GM19238 (cell line): ENCODE measurements around the gene RPS5.
"Not testable (repeated sequence)": the region's sequence is repeated elsewhere in the genome, so short reads cannot be mapped to it uniquely, and the experiment has no call there.

Experiments used
- DNase-seq: peaks from one replicate; pipeline ENCODE4 v3.0.0; 2011; ENCODE audit warnings: low spot score; ENCODE audit not compliant: insufficient read length

The RPS5 gene

GRCh38 chr19:58403920-58404478 is 16.9 kb downstream of the RPS5 start:
- not testable (repeated sequence) for DNase-seq

DNA sequence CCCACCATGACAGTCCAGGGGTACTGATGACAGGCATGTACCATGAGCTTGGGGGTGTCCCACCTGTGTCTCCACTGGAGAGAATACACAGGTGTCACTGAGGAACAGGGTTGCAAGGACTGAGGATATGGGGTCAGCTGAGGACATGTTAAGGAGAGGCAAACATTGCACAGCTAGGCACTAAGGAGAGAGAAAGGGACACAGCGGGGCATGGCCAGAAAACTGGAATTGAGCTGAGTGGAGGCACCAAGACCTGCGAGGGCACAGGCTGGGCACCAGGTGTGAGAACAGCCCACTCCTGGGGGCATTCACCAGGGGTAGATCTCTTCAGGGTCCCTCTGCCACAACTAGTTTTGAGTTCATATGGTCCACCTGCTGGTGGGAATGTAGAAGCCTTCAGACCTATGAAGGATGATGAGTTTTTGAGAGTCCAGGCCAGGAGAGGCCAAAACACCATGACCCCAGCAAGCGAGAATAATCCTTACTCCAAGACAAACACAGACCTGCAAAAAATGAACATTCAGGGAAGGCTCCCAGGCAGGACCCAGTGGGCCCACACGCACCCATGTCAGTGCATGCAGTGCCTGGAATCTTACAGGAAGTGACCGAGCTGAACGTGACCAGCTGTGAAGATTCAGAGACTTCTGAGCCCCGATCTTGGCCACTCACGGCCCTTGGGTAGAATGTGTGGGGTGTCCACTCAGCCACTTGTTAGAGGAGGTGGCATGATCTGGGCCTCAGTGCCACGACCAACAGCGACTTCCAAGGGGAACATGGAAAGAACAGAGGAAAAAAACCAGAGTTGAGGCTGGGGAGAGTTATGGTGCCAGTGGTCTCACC is 20.0 kb downstream of the RPS5 start:
- DNase-seq: no peak

DNA sequence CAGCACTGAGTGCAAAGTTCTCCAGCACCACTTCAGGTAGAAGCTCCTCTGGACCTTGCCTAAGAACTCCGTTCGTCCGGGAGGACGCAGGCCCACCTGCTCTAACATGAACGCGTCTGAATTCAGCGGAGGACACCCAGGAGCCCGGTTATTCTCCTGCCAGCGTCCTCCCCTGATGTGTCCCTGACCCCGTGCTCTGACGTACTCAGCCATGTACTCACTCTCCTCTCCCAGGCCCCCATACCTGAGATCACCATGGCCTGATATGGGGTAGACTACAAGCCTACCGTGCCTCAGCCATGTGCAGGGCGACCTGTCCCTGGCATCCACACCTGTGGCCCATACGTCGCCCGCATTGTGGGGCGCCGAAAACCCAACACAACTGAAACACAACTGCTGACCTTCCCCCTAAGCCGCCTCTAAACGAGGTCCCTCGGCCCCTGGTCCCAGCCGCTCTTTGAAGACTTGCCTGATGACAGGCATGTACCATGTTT is 20.6 kb downstream of the RPS5 start:
- no peak for DNase-seq

GRCh38 chr19:58408152-58409009 is 21.3 kb downstream of the RPS5 start, which contains the start of gene ZNF584:
Gene ZNF584 (plus strand): TSS chr19:58408649. CDS start chr19:58409148, 499 bp downstream.
- DNase-seq: peak; percentile 95

DNA sequence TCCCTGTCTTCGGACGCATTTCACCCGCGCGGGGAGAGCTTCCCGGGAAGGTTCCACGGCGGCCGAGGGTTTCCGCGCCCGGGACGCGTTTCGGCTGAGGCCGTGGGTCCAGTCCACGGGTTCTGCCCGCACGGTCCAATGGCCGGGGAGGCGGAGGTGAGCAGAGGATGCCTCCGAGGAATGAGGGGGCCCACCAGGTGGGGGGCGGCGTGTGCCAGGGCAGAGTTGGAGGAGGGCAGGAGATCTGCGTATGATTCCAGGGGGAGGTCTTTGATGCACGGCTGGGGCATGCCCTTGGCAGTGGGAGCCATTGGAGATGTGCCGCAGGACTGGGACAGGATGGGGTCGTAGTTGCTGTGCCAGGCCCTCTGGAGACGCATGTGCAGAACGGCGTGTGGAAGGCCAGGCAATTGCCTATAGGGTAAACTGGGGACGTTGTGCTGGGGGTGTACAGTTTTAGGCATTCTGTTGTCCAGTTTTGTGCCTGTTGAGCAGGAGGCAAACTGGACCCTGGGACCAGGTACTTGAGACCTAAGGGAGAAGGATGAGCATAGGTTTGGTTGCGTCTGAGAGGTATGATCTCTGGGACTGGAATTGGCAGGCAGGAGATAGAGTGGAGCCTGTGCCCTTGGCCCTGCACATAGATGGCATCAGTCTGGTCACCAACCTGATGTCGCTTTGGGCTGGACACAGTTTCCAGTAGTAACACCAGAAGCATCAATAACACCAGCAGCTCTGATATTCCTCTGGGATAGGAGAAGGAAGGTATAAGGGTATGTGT is 22.1 kb downstream of the RPS5 start:
- no peak for DNase-seq

GRCh38 chr19:58416604-58417003 is 29.5 kb downstream of the RPS5 start:
- no peak for DNase-seq

DNA sequence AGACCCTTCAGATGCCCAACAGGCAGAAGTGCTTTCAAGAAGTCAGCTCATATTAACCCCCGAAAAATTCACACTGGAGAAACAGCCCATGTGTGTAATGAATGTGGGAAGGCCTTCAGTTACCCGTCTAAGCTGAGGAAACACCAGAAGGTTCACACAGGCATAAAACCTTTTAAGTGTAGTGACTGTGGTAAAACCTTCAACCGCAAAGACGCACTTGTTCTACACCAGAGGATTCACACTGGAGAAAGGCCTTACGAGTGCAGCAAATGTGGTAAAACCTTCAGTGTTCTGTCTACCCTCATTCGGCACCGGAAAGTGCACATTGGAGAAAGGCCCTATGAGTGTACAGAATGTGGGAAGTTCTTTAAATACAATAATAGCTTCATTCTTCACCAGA is 30.0 kb downstream of the RPS5 start:
- DNase-seq: no peak

- DNase-seq: no peak
Observed at GRCh38 chr19:58428617-58429016, 41.5 kb downstream of the RPS5 start.

DNA sequence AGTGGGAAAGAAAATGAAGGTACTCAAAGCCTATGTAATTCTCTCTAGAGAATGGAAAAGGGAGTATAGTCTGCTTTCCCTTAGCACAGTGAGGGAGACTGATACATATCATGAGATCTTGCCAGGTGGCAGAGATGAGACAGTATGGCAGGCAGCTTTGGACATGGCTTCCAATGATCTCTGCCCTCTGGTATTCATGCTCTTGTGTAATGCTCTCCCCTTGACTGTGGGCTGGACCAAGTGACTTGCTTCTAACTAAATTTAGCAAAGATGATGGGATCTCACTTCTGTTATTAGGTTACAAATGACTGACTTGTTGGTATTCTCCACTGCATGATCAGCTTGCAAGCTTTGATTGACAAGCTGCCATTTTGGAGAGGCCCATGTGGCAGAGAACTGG is 42.7 kb downstream of the RPS5 start:
- no peak for DNase-seq

DNA sequence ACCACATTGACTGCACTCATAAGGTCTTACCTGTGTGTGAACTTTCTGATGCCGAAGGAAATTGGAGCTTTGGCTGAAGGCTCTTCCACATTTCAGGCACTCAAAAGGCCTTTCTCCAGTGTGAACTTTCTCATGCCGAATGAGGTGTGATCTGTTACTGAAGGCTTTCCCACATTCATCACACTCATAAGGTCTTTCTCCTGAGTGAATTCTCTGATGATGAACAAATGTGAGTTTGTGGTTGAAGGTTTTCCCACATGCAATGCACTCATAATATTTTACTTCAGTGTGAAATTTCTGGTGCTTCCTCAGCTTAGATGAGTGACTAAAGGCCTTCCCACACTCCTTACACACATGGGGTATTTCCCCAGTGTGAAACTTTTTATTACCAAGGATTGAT is 47.1 kb downstream of the RPS5 start:
- DNase-seq: no peak

GRCh38 chr19:58439576-58440554 is 52.8 kb downstream of the RPS5 start, which contains the start of gene ZNF132:
Gene ZNF132 (minus strand): TSS chr19:58440153. CDS start chr19:58439821, 332 bp downstream.
- peak; percentile 94 for DNase-seq

DNA sequence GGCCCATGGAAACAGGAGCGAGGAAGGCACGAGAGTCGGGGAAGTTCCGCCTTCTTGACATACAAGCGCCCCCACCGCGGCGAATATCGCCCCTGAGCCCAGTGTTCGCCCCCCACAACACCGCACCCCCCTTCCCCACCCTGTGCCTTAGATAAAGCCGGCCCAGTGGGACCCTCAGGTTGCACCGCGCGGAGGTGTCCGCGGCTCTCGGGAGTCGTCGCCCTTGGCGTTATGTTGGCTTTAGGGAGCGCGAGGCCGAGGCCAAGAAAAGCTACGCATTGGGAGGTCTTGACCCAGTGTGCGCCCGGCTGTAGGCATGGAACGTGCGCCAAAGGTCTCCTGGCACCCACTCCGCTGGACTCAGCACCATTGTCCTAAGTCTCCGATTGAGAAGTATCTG is 53.5 kb downstream of the RPS5 start:
- no peak for DNase-seq

- not testable (repeated sequence) for DNase-seq
Observed at GRCh38 chr19:58442986-58443385, 55.9 kb downstream of the RPS5 start.
